Left colon (tissue), 2 donors: ENCODE measurements around the gene PFN1. TPM values are rescaled to one million over a fixed set of nuclear protein-coding genes. Genes with fewer than 3 reads are reported as not detected.

Source experiments
- ATAC-seq: fragments of 200-7000 bp; cut with Tn5 transposase; one replicate; pipeline ENCODE4 v1.9.1; 2020; ENCODE audit warnings: mild to moderate bottlenecking, moderate library complexity
- DNase-seq, 2 donors: peaks; one replicate each; pipeline ENCODE4 v3.0.0-alpha.2; 2020
- intact Hi-C, 2 donors: fragments of 100-400 bp; cut with DNase I in 1 of 2; cut with micrococcal nuclease in 1 of 2; formaldehyde crosslinking; loops; one replicate each; pipeline versions ENCODE4 v1.11.2 to v1.14.0; 2022; cut with DNase I, micrococcal nuclease
- long read RNA-seq: library from polyadenylated mRNA; unstranded; transcript quantifications from one replicate; pipeline ENCODE4 v2.0.0, GENCODE V29; 2021
- total RNA-seq, 2 donors: library from RNA; stranded (reverse); fragmentation: NEBNext Ultra II Directional; extraction: Animal tissue kit (Norgen Biotek cat#: 25700); gene quantifications; one replicate each; pipeline ENCODE4 v1.2.1, GENCODE V29; 2021
- donor health status: DM: no; HTN: no; CAD: no.
- donor health status: DM: yes; HTN: yes; CAD: no.

The PFN1 gene
- total RNA-seq, result 100 to 1,000 TPM; 720 to 812 TPM
- long read RNA-seq, transcript PFN1-203 (2 exons, 1,173 nt), result minor isoform, 9 of 114 reads
- long read RNA-seq, transcript PFN1-201 (3 exons, 1,291 nt), result major isoform, 103 of 114 reads
- long read RNA-seq, partial matches to known transcripts, result 1 of 114 reads
- long read RNA-seq, other reads (novel, unspliced or antisense), result 1 of 114 reads

GRCh38 chr17:4948166-4948930, at the start of gene PFN1:
Gene PFN1, minus strand, starts transcription at chr17:4948530. Its CDS starts 136 bp downstream, at chr17:4948394.
- ATAC-seq (peak; percentile 61), DNase-seq (peak; percentile 91 to 93)
- intact Hi-C loops, result no loop called here

DNA sequence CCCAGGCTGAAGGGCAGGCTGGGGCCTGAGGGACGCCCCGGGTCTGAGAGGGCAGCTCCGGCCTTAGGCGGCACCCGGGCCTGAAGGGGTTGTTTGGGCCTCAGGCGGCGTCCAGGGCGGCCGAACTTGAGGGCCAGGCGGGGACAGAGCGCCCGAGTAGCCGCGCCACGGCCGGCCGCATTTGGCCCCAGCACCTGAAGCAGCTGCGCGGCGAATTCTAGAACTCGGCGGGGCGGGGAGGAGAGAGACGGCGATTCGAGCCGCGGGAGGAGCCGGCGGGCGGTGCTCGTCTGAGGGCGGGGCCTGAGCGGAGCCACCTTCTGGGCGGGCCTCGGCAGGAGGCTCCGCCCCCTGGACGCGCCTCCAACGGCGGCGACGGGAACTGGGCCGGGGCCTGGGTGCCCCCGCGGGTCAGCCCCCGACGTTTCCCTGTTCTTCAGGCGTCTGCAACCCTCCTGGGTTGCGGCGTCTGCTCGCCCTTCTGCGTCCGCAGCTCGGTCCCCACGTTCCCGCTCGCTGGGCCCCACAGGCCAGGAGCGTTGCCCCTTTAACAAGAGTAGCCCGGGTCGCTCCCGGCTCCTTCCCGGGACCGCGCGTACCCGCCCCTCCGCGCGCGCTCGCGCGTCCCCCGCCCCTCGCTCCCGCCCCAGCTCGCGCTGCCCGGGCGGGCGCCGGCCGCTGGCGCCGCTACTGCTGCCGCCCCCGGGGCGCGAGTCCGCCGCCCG, 49.1 kb upstream of the PFN1 start, which contains the start of the genes INCA1 and KIF1C:
Gene INCA1 (minus strand): TSS at position 221 of the 725 bp plus-strand sequence. CDS start 3,085 bp downstream, outside the sequence.
Gene KIF1C (plus strand): TSS at position 649 of the 725 bp plus-strand sequence. CDS start 2,297 bp downstream, outside the sequence.
- ATAC-seq (peak; percentile 85), DNase-seq (peak; percentile 93 to 97)
- intact Hi-C loops, result no loop called here

DNA sequence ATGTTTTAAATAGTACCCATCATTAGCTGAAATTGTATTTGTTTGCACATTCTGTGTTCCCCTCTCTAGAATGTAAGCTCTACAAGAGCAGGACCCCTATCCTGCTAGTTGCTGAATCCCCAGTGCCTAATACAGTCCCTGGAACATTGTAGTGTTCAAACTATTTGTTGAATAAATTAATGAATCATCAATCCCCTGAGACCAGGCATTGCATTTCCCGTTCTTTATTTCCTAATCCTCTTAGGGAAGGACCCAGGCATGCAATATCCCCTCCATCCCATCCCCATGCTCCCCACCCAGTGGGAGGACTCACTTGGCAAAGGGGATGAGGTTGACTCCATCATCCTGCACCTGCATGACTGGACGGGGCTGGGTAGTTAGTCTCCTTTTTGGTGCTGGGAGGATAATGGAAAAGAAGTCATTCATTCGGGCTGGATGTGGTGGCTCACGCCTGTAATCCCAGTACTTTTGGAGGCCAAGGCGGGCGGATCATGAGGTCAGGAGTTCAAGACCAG, 45.8 kb upstream of the PFN1 start:
- intact Hi-C loops, result no loop called here
- DNase-seq, result no peak
- ATAC-seq, result no peak

DNA sequence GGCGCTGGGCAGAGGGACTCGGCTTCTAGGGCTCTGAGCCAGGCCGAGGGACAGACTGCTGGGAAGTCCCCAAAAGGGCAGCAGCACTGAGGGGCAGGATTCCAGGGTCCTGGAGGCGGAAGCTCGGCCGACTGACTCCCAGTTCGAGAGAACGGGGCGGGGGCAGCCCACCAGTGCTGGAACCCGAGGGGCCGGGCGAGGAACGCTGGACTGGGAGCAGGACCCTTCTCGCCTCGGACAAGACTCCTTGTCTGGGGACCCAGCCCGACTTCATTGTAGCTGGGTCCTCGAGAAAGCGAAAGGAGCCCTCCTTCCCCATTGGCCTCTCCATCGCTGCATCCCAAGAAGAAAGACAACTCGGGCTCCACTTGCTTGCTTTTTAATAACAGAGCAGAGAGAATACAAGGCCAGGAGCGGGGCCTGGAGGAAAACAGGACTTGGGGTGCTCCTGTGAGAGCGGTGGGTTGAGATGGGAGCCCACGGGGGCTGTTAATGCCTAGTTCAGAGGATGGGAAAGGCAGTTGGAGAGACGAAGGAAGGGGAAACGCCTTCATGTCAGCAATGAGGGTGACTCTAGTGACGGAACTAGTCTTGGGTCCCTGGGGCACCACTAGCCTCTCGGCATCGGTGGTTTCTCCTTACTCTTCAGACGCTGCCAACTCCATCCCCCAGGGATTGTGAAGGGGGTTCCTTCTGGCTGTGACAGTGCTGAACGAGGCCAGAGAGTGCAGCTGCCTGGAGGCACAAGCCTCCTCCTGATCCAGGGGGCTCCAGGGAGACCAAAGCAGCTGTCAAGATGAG, 39.6 kb upstream of the PFN1 start:
- intact Hi-C loops, result loop anchor here in 1 of 2 donors (10.0 kb wide), 1 partner anchor 73 kb away; no protein-coding TSS in a partner anchor
- DNase-seq (no peak), ATAC-seq (peak; percentile 5)

GRCh38 chr17:4986951-4987766, 38.8 kb upstream of the PFN1 start, which contains the start of gene CAMTA2:
Gene CAMTA2, minus strand, starts transcription at chr17:4987675. Its CDS starts 1,453 bp downstream, at chr17:4986222.
- peak; percentile 83 for ATAC-seq
- peak; percentile 91 to 97 for DNase-seq
- intact Hi-C loops, result loop anchor here in 1 of 2 donors (10.0 kb wide), 1 partner anchor 72 kb away; no protein-coding TSS in a partner anchor

- intact Hi-C loops, result loop anchor here in 1 of 2 donors (10.0 kb wide), 1 partner anchor 72 kb away; no protein-coding TSS in a partner anchor
- DNase-seq, result peak; percentile 41 to 49
- ATAC-seq, result peak; percentile 43
Measured at GRCh38 chr17:4986403-4986802, 38.1 kb upstream of the PFN1 start.

- intact Hi-C loops, result loop anchor here in 1 of 2 donors (5.0 to 10.0 kb wide), 2 partner anchors 68 to 80 kb away; no protein-coding TSS in a partner anchor
- DNase-seq (no peak), ATAC-seq (no peak)
Measured at GRCh38 chr17:4982305-4982704, 34.0 kb upstream of the PFN1 start.

GRCh38 chr17:4980644-4981216, 32.4 kb upstream of the PFN1 start:
- peak; percentile 77 for ATAC-seq
- intact Hi-C loops, result loop anchor here in 1 of 2 donors (5.0 to 10.0 kb wide), 2 partner anchors 66 to 82 kb away; no protein-coding TSS in a partner anchor
- DNase-seq, result no peak

DNA sequence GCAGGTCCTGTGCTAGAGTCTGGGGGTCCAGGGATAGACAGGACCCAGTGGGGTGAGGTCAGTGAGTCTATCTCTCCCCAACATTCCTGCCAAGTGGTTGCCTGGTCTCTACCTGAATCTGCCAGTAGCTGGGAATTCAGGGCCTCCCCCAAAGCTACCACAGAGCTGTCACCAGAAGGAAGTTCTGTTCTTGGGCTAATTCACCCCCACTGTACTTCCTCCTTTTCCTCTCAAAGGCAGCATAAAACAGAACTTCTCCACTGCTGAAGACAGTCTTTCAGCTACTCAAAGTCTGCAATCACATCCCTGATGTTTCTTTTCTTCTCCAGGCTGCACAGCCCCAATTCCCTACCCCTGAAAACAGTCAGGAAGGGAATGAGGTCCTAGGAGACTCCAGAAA, 30.4 kb upstream of the PFN1 start:
- ATAC-seq (no peak), DNase-seq (no peak)
- intact Hi-C loops, result no loop called here

GRCh38 chr17:4974115-4974670, 25.9 kb upstream of the PFN1 start:
- DNase-seq (no peak), ATAC-seq (no peak)
- intact Hi-C loops, result no loop called here

GRCh38 chr17:4973256-4974114, 25.2 kb upstream of the PFN1 start:
- intact Hi-C loops, result no loop called here
- DNase-seq (no peak), ATAC-seq (no peak)

DNA sequence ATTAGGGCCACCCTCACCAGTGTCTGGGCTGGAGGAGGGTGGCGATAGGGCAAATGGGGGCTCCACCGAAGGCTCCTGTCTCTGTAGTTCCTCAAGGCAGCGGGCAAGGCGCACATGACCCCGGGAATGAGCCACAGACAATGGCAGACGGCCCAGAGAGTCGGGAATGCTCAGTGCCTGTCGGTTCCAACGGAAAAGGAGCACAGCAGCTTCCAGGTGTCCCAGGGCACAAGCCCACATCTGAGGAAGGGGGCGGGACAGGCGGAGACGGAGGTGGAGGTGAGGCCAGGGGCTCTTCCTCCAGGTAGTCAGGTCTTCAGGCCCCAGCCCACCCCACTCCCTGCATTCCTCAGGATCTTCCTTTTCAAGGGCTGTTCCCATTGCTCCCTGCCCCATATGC, 24.4 kb upstream of the PFN1 start:
- intact Hi-C loops, result no loop called here

GRCh38 chr17:4972322-4972721, 24.0 kb upstream of the PFN1 start:
- ATAC-seq (no peak), DNase-seq (no peak)
- intact Hi-C loops, result no loop called here

More for the DNA sequence above, 24.4 kb upstream of the PFN1 start:
- no peak for ATAC-seq
- no peak for DNase-seq

DNA sequence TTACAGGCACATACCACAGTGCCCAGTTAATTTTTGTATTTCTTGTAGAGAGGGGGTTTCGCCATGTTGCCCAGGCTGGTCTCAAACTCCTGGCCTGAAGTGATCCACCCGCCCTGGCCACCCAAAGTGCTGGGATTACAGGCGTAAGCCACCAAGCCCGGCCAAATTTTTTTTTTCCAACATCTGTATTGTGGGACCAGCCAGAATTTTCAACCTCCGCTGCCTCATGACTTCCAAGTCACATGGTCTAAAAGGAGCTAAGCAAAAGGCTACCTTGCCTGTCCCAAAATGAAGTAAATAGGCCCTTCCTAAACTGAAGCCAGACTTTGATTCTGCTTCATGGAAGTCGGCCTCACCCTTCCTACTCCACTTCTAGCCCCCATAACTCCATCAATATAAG, 23.5 kb upstream of the PFN1 start:
- DNase-seq (no peak), ATAC-seq (no peak)
- intact Hi-C loops, result no loop called here

GRCh38 chr17:4970273-4970672, 21.9 kb upstream of the PFN1 start:
- ATAC-seq (no peak), DNase-seq (no peak)
- intact Hi-C loops, result no loop called here
